Endometrium (tissue), 2 donors: ENCODE measurements around the gene GGPS1.
"Not testable (repeated sequence)": the region's sequence is repeated elsewhere in the genome, so short reads cannot be mapped to it uniquely, and the experiment has no call there.

Source experiments
- FAIRE-seq: peaks from 2 replicates; lab custom pipeline; 2012; peaks lifted over from hg19 to GRCh38; lab: Jason Lieb, UNC
- donor health status: control.
- donor health status: control.

The GGPS1 gene

DNA sequence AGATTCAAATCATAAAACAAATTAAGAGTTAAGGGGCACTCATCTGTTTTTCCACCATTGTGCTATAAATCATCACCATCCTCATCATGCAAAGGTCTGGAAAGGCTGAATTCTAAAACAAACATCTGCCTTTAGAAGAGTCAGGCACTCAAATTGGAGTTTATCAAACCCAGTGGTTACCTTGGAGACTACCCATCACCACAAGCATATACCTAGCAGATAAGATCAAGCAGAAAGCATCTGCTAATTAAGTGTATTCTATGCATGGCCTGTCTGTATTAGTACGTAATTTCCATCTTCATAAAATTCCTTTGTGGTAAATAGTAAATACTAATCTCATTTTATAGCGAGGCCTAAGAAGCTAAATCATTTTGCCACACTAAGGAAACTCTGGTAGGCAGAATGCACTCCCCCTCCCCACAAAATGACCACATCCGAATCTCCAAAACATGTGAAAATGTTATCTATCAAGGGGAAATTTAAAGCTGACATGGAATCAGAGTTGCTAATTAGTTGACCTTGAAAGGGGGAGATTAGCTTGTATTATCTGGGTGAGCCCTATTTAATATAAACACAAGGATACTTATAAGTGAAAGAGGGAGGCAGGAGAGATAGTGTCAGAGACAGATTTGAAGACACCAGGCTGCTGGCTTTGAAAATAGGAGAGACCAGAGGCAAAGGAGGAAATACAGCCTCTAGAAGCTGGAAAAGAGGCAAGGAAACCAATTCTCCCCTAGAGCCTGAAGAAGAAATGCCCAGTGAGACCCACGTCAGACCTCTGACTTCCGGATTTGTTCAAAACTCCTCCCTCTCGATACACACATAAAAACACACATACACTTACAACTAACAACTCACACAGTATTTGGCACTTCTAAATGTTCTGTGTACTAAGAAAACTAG, 23.6 kb upstream of the GGPS1 start:
- FAIRE-seq: no peak

DNA sequence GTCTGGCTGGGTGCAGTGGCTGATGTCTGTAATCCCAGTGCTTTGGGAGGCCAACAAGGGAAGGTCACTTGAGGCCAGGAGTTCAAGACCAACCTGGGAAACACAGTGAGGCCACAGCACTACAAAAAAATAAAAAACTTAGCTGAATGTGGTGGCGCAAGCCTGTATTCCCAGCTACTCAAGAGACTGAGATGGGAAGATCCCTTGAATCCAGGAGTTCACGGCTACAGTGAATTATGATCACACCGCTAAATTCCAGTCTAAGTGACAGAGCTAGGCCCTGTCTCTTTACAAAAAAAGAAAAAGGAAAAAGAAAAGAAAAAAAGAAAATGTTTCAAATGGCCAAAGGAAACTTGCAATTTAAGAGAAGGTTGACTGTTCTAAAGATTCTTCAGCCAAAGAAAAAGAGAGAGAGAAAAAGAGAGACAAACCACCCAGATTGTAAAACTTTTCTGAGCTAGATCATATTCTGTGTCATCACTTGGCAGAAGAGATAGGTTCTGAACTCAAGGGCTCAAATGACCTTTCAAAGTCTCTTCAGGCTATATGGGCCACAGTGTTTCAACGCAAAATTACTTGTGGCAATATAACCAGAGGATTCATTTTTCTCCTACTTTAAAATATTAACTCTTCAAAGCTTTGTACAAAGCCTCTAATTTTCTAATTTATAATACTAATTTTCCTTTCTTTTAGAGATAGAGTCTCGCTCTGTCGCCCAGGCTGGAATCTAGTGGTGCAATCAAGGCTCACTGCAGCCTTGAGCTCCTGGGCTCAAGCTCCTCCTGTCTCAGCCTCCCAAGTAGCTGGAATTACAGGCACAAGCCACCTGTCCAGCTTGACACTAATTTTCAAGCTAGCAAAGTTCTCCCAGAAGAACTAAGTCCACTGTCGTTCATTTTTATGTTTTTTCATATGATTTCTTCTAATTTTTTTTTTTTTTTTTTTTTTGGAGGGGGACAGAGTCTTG, 20.9 kb upstream of the GGPS1 start:
- FAIRE-seq: no peak

DNA sequence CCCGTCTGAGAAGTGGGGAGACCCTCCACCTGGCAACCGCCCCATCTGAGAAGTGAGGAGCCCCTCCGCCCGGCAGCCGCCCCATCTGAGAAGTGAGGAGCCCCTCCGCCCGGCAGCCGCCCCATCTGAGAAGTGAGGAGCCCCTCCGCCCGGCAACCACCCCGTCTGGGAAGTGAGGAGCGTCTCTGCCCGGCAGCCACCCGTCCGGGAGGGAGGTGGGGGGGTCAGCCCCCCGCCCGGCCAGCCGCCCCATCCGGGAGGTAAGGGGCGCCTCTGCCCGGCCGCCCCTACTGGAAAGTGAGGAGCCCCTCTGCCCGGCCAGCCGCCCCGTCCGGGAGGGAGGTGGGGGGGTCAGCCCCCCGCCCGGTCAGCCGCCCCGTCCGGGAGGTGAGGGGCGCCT, 19.2 kb upstream of the GGPS1 start:
- FAIRE-seq: not testable (repeated sequence)

DNA sequence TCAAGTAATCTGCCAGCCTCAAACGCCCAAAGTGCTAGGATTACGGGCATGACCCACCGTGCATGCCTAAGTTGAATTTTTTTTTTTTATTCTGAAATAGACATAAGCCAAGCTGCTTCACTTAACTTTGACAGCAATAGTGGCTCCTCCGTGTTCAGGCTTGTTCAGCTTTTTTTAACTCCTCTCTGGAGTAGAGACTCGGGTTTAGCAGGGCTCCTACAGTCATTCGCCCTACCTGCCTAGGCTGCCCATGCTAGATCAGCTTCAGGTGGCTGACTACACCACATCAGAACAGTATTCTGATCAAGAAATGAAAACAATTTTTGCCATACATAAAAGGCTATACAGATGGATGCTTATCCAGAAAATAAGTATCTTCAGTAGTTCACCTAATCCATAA, 15.1 kb upstream of the GGPS1 start:
- no peak for FAIRE-seq

DNA sequence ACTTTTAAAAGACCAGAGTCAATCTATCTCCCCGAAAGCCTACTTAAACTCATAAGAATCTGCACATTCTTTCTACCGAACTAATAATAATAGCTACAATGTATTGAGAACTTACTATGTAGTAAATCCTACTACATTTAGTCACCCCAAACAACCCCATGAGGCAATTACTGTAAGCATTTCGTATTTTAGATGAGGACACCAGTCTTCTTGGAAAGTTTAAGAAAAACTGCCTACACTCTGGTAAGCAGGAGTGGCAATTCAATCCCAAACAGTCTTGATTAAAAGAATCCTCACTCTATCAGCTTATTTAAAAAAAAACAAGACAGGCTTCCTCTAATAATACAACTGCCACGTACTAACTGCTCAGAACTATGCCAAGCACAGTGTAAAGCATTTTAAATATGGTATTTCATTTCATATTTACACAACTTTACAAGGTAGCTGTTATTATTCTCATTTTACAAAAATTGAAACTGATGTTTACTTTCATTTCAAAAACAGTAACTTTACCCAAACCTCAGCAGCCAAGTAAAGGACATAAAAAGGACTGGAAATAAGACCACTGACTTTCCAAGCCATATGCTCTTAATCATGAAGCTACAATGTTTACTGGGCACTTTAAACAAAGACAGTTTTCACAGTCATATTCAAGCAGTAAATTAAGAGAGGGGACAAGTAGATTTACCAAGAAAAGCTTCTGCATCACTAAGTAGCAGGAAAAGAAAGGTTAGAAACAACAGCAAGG, 14.3 kb upstream of the GGPS1 start:
- FAIRE-seq: no peak

DNA sequence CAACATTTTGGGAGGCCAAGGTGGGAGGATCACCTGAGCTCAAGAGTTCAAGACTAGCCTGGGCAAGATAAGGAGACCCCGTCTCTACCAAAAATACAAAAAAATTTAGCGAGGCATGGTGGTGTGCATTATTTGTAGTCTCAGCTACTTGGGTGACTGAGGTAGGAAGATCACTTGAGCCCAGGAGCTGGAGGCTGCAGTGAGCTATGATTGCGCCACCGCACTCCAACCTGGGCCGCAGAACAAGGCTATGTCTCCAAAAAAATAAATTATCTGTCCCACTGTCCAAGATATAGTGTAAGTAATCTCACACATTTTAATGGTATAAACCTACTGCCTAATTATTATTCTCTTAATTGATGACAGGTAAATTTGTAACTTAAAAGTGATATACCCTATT, 13.2 kb upstream of the GGPS1 start:
- no peak for FAIRE-seq

DNA sequence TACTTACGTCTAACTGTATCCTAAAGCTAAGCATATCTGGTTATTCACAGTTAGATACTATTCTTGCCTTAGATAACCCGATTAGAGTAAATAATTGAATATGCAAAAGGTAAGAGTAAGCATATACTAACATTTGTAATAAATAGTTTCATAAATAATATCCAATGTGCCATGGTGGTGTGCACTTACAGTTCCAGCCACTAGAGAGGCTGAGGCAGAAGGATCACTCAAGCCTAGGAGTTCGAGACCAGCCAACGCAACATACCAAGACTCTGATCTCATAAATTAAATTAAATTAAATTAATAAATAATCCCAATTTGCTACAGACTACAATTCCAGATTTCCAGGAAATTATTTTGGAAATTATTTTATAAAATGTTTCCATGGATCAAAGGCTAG, 12.6 kb upstream of the GGPS1 start:
- no peak for FAIRE-seq

DNA sequence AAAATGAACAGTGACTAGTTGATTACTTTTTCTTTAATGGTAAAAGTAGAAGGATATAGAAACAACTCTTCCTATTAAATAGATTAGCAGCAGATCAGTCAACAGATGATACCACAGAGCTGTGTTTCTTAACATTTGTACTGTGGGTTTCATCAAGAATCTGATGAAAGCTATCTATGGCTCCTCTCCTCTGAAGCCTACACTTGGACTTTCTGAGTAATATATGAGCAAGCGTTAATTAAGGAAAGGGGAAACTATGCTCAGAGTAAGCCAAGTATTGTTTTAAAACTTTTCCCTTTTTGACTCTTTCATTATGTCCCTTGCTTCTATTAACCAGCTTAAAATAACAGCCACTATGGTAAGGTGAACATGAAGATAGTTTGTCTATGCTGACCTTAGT, 11.2 kb upstream of the GGPS1 start:
- FAIRE-seq: no peak

DNA sequence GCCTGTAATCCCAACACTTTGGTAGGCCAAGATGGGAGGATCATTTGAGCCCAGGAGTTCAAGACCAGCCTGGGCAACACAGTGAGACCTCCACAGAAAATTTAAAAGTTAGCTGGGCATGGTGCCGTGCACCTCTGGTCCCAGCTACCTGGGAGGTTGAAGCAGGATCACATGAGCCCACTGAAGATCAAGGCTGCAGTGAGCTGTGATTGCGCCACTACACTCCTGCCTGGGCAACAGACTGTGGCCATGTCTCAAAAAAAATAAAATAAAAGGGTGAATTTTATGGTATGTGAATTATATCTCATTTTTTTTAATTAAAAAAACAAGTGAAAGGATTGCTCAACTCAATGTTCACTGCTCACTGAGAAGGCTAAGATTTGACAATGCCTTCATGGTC, 9.1 kb upstream of the GGPS1 start:
- FAIRE-seq: no peak

DNA sequence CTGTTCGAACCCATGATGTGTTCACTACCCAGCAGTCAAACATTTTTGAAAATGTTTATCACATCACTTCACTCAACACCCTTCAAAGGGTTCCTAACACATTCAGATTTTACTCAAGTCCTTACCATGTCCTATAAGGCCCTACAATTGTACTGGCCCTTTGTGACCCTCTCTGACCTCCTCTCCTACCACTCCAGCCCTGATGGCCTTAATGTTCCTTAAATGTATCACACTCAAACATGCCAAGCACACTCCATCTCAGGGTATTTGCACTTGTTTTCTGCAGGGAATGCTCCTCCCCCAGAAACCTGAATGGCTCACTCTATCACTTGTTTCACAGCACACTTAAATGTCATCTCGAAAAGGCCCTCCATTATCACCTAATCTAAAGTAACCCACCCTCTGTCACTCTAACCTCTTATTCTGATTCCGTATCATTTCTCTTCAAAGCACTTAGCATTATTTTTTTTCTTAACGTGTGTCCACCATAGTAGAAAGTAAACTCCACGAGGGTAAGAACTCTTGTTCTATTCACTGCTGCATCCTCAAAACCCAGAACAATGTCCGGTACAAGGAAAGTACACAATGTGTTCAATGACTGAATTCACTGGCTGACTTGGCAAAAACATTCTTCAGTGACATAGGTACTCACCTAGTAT, 7.7 kb upstream of the GGPS1 start:
- no peak for FAIRE-seq

DNA sequence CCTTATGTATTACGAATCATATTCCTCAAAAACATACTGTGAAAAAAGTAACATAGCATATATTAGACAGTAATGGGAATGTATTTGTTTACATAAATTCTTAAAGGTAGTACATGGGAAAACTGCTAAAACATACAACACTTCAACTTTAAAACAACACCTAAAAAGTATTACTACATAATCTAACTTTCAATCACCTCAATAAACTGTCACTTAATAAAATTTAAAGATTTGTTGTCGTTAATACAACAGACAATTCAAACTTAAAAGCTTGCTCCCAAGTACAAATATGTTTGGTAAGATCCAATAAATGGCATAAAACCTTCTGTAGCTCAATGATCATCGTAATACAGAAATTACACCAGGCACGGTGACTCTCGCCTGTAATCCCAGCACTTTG, 4.1 kb upstream of the GGPS1 start:
- FAIRE-seq: no peak

DNA sequence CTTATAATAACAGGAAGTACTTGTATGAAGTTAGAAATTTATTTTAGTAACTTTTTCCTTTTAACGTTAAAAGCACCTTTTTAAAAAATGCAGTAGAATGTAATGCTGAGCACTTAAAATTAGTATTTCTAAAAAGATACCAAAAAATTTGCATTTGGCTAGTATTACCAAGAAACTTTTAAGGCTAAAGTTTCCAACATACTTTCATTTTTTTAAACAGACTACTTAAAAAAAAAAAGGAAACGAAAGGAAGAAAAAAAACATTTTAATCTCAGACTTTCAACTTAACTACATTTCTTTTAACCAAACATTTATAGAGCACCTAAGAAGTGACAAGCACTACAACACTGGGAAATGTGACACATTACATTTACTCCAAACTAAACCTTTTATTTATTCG, 3.2 kb upstream of the GGPS1 start:
- peak; percentile 15 for FAIRE-seq

DNA sequence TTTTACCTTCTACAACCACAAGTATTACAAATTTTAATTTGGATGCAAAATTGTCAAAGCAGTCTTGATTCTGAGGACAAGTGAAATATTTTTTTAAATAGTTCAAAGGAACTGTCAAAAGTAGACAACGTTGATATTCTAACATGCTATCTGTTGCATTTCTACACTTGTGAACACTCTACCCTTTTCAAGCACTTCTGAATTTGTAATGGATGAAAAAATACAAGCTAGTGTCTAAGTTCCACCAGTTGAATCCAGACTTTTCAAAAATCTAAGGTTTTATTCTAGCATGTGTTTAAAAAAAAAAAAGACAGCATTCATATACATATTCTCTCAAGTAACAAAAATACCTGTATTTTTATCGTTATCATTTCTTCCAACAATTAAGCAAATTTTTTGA, 2.5 kb upstream of the GGPS1 start:
- no peak for FAIRE-seq

DNA sequence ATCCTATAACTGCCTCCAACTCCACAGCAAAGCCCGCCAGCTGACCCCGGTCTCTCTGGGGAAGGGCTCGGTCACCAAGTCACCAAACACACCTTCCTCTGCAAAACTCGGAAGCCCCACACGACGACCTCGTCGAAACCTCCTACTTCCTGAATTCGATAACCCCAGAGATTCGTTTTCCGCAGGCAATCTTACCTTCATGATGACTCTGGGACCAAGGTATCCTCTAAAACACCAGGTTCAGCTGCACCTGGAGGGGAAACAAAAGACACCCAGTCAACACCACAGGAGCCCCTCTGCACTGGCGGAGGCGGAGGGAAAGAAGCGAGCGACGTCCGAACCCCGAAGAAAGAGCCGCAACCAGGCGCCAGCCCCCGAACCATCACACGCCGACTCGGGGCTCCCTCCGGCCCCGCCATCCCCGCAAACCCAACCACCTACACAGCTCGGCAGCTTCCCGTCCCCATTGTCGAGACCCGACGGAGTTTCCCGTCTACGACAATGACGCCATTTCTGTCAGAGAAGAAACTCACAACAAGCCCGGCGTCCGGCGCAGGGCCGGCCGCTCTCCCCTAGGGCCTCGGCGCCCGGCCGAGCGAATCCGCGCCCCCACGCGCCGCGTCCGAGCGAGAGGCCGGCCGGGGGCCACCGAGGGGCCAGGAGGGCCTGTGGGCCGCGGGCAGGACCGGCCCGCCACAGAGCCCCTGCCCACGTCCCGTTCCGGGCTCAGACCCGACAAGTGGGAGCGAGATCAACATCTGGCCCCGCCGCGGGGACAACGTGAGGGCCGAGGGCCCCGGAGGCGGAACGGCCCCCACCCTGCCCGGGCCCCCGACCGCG, 1.4 kb upstream of the GGPS1 start:
- no peak for FAIRE-seq

DNA sequence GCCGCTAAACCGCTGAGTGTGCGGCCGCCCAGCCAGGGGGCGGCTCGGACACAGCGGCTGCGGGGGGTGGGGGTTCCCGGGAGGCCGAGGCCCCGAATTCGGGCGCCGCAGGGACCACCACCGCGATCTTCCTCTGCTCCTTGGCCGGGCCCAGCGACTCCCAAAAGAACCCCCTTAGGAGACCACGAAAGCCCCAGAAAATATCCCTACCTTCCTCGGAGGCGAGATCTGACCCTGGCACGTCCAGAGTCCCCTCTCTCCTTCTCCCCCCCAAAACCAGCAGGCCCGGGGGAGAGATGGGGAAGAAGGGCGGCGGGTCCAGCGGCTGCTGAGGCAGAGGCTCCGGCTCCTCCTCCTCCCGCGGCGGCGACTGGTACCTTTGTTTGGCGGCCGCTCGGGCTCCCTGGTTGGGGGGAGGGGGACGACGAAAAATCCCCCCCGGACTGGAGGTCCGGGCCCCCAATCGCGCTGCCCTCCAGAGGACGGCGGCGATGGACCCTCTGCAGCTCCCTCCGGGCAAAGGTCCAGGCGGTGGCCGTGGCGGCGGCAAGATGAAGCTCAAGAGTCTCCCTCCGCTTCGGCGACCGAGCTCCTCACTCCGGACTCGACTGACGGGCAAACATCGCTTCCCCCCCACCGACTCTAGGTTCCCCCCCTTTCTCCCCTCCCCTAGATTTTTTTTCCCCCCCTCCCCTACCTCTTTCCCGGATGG, 655 bp upstream of the GGPS1 start, which contains the start of gene ARID4B:
TSS of gene ARID4B (minus strand) at position 621 of the 712 bp plus-strand sequence. CDS start 1,260 bp downstream, outside the sequence.
- FAIRE-seq: no peak

DNA sequence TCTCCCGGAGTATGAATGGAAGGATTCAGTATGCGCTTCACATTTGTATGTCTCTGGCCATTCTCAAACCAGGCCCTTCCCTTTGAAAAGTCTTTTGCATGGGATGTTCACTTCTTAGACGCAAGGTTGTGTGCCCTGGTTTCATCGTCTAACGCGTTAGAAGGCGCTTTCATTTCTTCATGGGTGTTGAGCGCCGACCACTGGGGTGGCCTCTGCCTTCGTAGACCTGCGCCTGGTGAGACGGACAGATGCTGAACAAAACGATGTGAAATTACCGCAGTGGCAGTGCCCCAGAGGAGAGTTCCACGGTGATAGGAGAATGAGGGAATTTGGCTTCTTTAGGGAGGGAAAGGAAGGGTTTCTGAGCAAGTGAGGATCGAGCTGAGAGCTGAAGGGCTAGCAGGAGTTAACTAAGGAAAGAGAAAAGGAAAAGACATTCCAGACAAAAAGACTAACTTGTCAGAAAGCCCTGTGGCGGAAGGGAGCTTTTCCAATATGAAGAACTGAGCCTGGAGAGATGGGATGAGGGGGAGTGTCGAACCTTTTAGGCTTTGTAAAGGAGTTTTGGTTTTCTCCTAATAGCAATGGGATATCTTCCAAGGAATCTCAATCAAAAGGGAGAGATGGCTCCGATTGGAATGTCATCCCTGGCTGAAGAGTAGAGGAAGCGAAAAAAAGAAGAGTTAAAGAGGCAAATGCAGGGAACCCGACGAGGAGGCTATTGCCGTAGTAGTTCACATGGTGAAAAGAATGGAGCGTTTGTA, 951 bp downstream of the GGPS1 start:
- FAIRE-seq: no peak

DNA sequence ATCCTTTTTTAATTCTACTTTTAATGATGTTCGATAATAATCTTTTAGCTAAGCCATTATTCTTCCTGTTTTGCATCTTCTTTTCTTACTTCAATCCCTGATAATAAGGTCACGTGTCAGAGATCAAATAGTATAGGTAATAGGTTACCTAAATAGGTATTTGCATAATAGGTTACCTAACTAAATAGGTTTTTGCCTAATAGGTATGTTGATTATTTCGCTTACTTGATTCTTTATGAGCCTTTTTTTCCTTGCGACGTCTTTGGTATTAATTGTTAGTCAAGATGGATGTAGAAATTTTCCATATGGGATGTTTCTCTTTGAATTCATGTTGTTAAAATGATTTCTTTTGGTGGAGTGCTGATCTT, 2.5 kb downstream of the GGPS1 start:
- FAIRE-seq: no peak

DNA sequence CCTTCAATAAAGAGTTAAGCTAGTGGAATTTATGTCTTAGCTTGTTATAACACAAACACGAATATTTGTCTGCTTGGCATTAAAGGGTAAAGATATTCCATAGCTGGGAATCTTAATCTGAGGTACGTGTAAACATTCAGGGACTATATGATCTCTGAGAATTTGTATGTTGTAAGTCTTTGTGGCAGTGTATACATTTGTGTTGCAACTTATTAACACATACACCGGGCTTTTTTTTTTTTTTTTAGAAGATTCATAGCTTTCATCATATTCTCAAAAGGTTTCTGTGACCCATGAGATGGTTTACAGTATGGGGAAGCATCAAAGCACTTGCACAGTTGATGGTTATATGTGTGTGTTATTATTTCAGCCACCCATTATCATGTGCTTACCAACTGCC, 3.0 kb downstream of the GGPS1 start:
- no peak for FAIRE-seq

DNA sequence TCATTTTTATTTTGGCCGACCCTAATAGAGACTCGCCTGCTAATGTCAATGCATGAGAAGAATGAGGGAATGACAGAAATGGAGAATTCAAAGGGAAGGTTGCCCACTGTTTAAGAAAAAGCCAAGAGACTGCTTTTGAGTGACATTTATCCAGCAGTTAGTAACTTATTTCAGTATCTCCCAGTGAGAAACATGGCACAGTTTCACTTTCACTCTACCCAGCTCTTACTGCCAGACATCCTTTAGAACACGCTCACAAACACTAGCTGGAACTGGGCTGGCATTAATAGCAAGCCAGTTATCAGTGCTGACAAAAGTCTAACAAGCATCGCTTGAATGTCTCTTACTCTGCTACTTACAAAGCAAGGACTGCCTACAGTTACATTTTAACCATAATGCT, 8.5 kb downstream of the GGPS1 start:
- FAIRE-seq: no peak
